Breast epithelium (tissue), 4 donors: ENCODE results near the gene CDH23. TPM values are rescaled to one million over a fixed set of nuclear protein-coding genes. Genes with fewer than 3 reads are reported as not detected.

Experiments
- DNase-seq, 2 donors: peaks; one replicate each; pipeline ENCODE4 v3.0.0-alpha.2; 2019; ENCODE audit warnings: low spot score in 2 of 2
- H3K27ac ChIP-seq, 2 donors: fragments of 200-600 bp; sonication (generic) in 1 of 2; one replicate each; pipeline ENCODE4 v1.5.1; 2016 to 2019; ENCODE audit warnings: mild to moderate bottlenecking in 1 of 2
- H3K27me3 ChIP-seq, 2 donors: fragments of 200-600 bp; sonication (generic) in 1 of 2; one replicate each; pipeline versions ENCODE4 v1.5.1 to v1.6.0; 2017 to 2019; ENCODE audit warnings: control low read depth in 1 of 2, mild to moderate bottlenecking in 1 of 2
- H3K36me3 ChIP-seq: fragments of 200-600 bp; one replicate; pipeline ENCODE4 v1.5.1; 2019
- H3K4me1 ChIP-seq, 2 donors: fragments of 200-600 bp; sonication (generic); one replicate each; pipeline ENCODE4 v1.5.1; 2016 to 2019; ENCODE audit warnings: control low read depth in 1 of 2
- H3K4me3 ChIP-seq, 3 donors: fragments of 200-600 bp; sonication (generic); 1 replicate in 2 of 3; 2 replicates in 1 of 3; pipeline ENCODE4 v1.5.1; 2016 to 2019; ENCODE audit warnings: mild to moderate bottlenecking in 3 of 3, moderate library complexity in 2 of 3
- H3K9me3 ChIP-seq, 2 donors: fragments of 200-600 bp; sonication (generic) in 1 of 2; one replicate each; pipeline ENCODE4 v1.5.1; 2016 to 2019; ENCODE audit warnings: control low read depth in 1 of 2
- CTCF ChIP-seq, 3 donors: fragments of 450-650 bp; IDR thresholded peaks; one replicate each; pipeline ENCODE4 v1.5.1; 2016 to 2017; ENCODE audit warnings: antibody characterized with exemption in 3 of 3, mild to moderate bottlenecking in 3 of 3, moderate library complexity in 3 of 3
- POLR2A ChIP-seq: fragments of 450-650 bp; IDR thresholded peaks from one replicate; pipeline ENCODE4 v1.6.1; 2016; ENCODE audit warnings: antibody characterized with exemption, mild to moderate bottlenecking, moderate library complexity
- POLR2AphosphoS5 ChIP-seq, 3 donors: sonication (generic); formaldehyde crosslinking; IDR thresholded peaks; one replicate each; pipeline ENCODE4 v1.6.1; 2017; ENCODE audit warnings: antibody characterized with exemption in 3 of 3
- intact Hi-C: fragments of 100-400 bp; cut with DNase I; formaldehyde crosslinking; loops from one replicate; pipeline ENCODE4 v1.15.1; 2023; ENCODE audit warnings: low total_unique reads
- total RNA-seq, 3 donors: library from RNA; depleted of rRNA; stranded (reverse); fragments of >200 nt; gene quantifications; one replicate each; pipeline ENCODE4 v1.1.0, GENCODE V29; 2016

CDH23 gene
- total RNA-seq, 3 donors from 2014 or later = 8.5 to 13.8 (median 11.6) TPM

GRCh38 chr10:71788954-71789353 is 392.2 kb downstream of the CDH23 start:
- TF ChIP-seq CTCF (IDR thresholded peaks at IDR 0.05) (no peak), POLR2AphosphoS5 (IDR thresholded peaks at IDR 0.05) (no peak), POLR2A (no peak)
- Histone ChIP-seq H3K9me3 (no peaks in the 10 kb centered on the region), H3K27ac (no peak overlapping the region), H3K4me1 (no peaks in the 10 kb centered on the region), H3K27me3 (no peaks in the 10 kb centered on the region), H3K36me3 (no peaks in the 10 kb centered on the region), H3K4me3 (no peak overlapping the region)
- intact Hi-C loops = no loop called here
- no peak for DNase-seq

- TF ChIP-seq CTCF (IDR thresholded peaks at IDR 0.05) (no peak), POLR2AphosphoS5 (IDR thresholded peaks at IDR 0.05) (no peak), POLR2A (no peak)
- H3K27me3 ChIP-seq = no peaks in the 10 kb centered on the region
- no peak for DNase-seq
- H3K9me3 ChIP-seq = no peaks in the 10 kb centered on the region
- H3K27ac ChIP-seq = no peak overlapping the region
- no peak overlapping the region for H3K4me3 ChIP-seq
- H3K36me3 ChIP-seq = no peaks in the 10 kb centered on the region
- no peaks in the 10 kb centered on the region for H3K4me1 ChIP-seq
- intact Hi-C loops = loop anchor here (5.0 kb wide), 1 partner anchor 603 kb away; no protein-coding TSS in a partner anchor
These were observed 393.2 kb downstream of the CDH23 start for GRCh38 chr10:71789871-71790270.

GRCh38 chr10:71790749-71791440 is 394.2 kb downstream of the CDH23 start:
- H3K27me3 ChIP-seq = no peaks in the 10 kb centered on the region
- no peaks in the 10 kb centered on the region for H3K36me3 ChIP-seq
- TF ChIP-seq POLR2A (no peak), CTCF (IDR thresholded peaks at IDR 0.05) (no peak)
- intact Hi-C loops = loop anchor here (5.0 kb wide), 1 partner anchor 604 kb away; no protein-coding TSS in a partner anchor
- H3K9me3 ChIP-seq = no peaks in the 10 kb centered on the region
- H3K4me3 ChIP-seq = no peak overlapping the region
- no peaks in the 10 kb centered on the region for H3K4me1 ChIP-seq
- no peak overlapping the region for H3K27ac ChIP-seq
- no peak for DNase-seq

- no peak for DNase-seq
- Histone ChIP-seq H3K36me3 (no peaks in the 10 kb centered on the region), H3K27me3 (no peaks in the 10 kb centered on the region), H3K4me1 (no peaks in the 10 kb centered on the region), H3K27ac (no peak overlapping the region), H3K4me3 (no peak overlapping the region), H3K9me3 (no peaks in the 10 kb centered on the region)
- intact Hi-C loops = loop anchor here (5.0 kb wide), 1 partner anchor 813 kb away; no protein-coding TSS in a partner anchor
- TF ChIP-seq POLR2A (no peak), CTCF (IDR thresholded peaks at IDR 0.05) (no peak)
These were observed 398.5 kb downstream of the CDH23 start for GRCh38 chr10:71795248-71795647.

GRCh38 chr10:71796749-71797405 is 400.2 kb downstream of the CDH23 start:
- Histone ChIP-seq H3K36me3 (no peaks in the 10 kb centered on the region), H3K27ac (no peak overlapping the region), H3K4me1 (no peaks in the 10 kb centered on the region), H3K4me3 (no peak overlapping the region), H3K9me3 (no peaks in the 10 kb centered on the region), H3K27me3 (no peaks in the 10 kb centered on the region)
- intact Hi-C loops = loop anchor here (1.0 to 5.0 kb wide), 2 partner anchors 26 to 815 kb away; no protein-coding TSS in a partner anchor
- TF ChIP-seq CTCF (IDR thresholded peaks at IDR 0.05) = no peak
- TF ChIP-seq POLR2A = no peak
- no peak for TF ChIP-seq POLR2AphosphoS5 (IDR thresholded peaks at IDR 0.05)
- no peak for DNase-seq
